Astrocyte of the cerebellum (primary cell): Measurements from ENCODE around the gene GNAL.

Experiments used
- DNase-seq: peaks from one replicate; pipeline ENCODE4 v3.0.0-alpha.2; 2011; ENCODE audit warnings: low read depth
- H3K4me3 ChIP-seq: 2 replicates; pipeline ENCODE4 v1.5.1; 2011; ENCODE audit warnings: mild to moderate bottlenecking, low read depth, low read length, moderate library complexity
- CTCF ChIP-seq: IDR thresholded peaks from 2 replicates; pipeline ENCODE4 v1.5.1; 2012; ENCODE audit warnings: low read length, low read depth, moderate library complexity, mild to moderate bottlenecking; ENCODE audit errors: missing control alignments
- in situ Hi-C: cut with HindIII; loops from 2 replicates; pipeline ENCODE4 v1.10.0; 2017; ENCODE audit warnings: low sequenced_read_pairs

Gene GNAL

GRCh38 chr18:11663439-11664029 is 25.5 kb upstream of the GNAL start:
- TF ChIP-seq CTCF: no peak
- in situ Hi-C loops: no loop called here
- DNase-seq: no peak
- no peak overlapping the region for H3K4me3 ChIP-seq

GRCh38 chr18:11664286-11664685 is 24.8 kb upstream of the GNAL start:
- no peak overlapping the region for H3K4me3 ChIP-seq
- in situ Hi-C loops: no loop called here
- no peak for DNase-seq
- TF ChIP-seq CTCF: no peak

GRCh38 chr18:11665146-11665545 is 23.9 kb upstream of the GNAL start:
- in situ Hi-C loops: loop anchor here (5.0 kb wide), 1 partner anchor 47 kb away; no protein-coding TSS in a partner anchor
- H3K4me3 ChIP-seq: no peak overlapping the region
- TF ChIP-seq CTCF: no peak
- DNase-seq: no peak

GRCh38 chr18:11665587-11665986 is 23.5 kb upstream of the GNAL start:
- in situ Hi-C loops: loop anchor here (5.0 kb wide), 1 partner anchor 47 kb away; no protein-coding TSS in a partner anchor
- no peak for TF ChIP-seq CTCF
- H3K4me3 ChIP-seq: no peak overlapping the region
- DNase-seq: no peak

- no peak for TF ChIP-seq CTCF
- in situ Hi-C loops: loop anchor here (5.0 kb wide), 1 partner anchor 46 kb away; no protein-coding TSS in a partner anchor
- no peak overlapping the region for H3K4me3 ChIP-seq
- no peak for DNase-seq
Observed at GRCh38 chr18:11666176-11666575, 22.9 kb upstream of the GNAL start.

- no peak for DNase-seq
- H3K4me3 ChIP-seq: no peak overlapping the region
Observed at GRCh38 chr18:11666831-11667230, 22.2 kb upstream of the GNAL start.

More at GRCh38 chr18:11666831-11667230, 22.2 kb upstream of the GNAL start:
- no peak for TF ChIP-seq CTCF
- in situ Hi-C loops: loop anchor here (5.0 kb wide), 1 partner anchor 45 kb away; no protein-coding TSS in a partner anchor
